A673 (cell line): Measurements from ENCODE around the gene METTL27.

ENCODE experiments used
- EZH2 ChIP-seq: fragments of 200-600 bp; sonication (generic); IDR thresholded peaks from 2 replicates; pipeline ENCODE4 v1.6.1; 2017; ENCODE audit warnings: borderline replicate concordance, low read depth, mild to moderate bottlenecking, mixed read lengths, antibody characterized with exemption, low read length; ENCODE audit not compliant: poor library complexity, severe bottlenecking
- TF ChIP-seq, protein P1 (sequence below): fragments of 300-800, 200-600 bp; sonication (generic); conservative IDR thresholded peaks from 2 replicates; pipeline ENCODE4 v1.5.1; 2017; ENCODE audit warnings: low read depth, mild to moderate bottlenecking, antibody characterized with exemption, low read length, moderate library complexity, mixed read lengths

DNA sequence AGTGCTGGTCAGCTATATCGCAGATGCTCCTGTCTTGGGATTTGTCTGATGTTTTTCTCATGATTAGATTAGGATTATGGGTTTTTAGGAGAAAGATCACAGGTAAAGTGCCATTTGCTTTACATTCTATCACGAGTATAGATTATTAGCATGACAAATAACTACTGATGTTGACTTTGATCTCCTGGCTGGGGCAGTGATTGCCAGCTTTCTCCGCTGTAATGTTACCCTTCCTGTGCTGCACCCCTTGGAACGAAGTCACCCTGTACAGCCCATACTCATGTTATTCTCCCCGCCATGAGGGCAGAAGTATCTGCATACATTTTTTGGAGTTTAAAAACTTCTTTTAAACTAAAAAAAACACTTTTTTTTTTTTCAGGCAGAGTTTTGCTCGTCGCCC lies 22.3 kb downstream of the METTL27 start:
- TF ChIP-seq, protein P1, sequence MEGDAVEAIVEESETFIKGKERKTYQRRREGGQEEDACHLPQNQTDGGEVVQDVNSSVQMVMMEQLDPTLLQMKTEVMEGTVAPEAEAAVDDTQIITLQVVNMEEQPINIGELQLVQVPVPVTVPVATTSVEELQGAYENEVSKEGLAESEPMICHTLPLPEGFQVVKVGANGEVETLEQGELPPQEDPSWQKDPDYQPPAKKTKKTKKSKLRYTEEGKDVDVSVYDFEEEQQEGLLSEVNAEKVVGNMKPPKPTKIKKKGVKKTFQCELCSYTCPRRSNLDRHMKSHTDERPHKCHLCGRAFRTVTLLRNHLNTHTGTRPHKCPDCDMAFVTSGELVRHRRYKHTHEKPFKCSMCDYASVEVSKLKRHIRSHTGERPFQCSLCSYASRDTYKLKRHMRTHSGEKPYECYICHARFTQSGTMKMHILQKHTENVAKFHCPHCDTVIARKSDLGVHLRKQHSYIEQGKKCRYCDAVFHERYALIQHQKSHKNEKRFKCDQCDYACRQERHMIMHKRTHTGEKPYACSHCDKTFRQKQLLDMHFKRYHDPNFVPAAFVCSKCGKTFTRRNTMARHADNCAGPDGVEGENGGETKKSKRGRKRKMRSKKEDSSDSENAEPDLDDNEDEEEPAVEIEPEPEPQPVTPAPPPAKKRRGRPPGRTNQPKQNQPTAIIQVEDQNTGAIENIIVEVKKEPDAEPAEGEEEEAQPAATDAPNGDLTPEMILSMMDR, result no peak
- TF ChIP-seq EZH2, result no peak
